Osteoblast (primary cell): Measurements from ENCODE around the gene SMAD4. TPM values are rescaled to one million over a fixed set of nuclear protein-coding genes. Genes with fewer than 3 reads are reported as not detected.
A peak's percentile ranks its signal among the peaks of the same experiment; 100 is the strongest.

ENCODE experiments used
- DNase-seq: peaks from one replicate; pipeline ENCODE4 v3.0.0; 2011; ENCODE audit warnings: low spot score, mixed read lengths; ENCODE audit not compliant: insufficient read length; ENCODE audit errors: missing footprints
- H2AFZ ChIP-seq: 2 replicates; pipeline ENCODE4 v1.6.0; 2011; ENCODE audit warnings: mild to moderate bottlenecking, low read length
- H3K27ac ChIP-seq: 2 replicates; pipeline ENCODE4 v1.5.1; 2011; ENCODE audit warnings: mild to moderate bottlenecking, low read depth, low read length, moderate library complexity
- H3K27me3 ChIP-seq: 2 replicates; pipeline ENCODE4 v1.6.0; 2012; ENCODE audit warnings: mild to moderate bottlenecking, control low read depth, inconsistent platforms, low read length, moderate library complexity; ENCODE audit not compliant: insufficient read depth
- H3K36me3 ChIP-seq: 2 replicates; pipeline ENCODE4 v1.5.1; 2011; ENCODE audit warnings: mild to moderate bottlenecking, low read length, control low read depth, moderate library complexity; ENCODE audit not compliant: insufficient read depth
- H3K4me1 ChIP-seq: 2 replicates; pipeline ENCODE4 v1.5.1; 2011; ENCODE audit warnings: mild to moderate bottlenecking, low read length, control low read depth, moderate library complexity; ENCODE audit not compliant: insufficient read depth
- H3K4me2 ChIP-seq: 2 replicates; pipeline ENCODE4 v1.6.0; 2011; ENCODE audit warnings: mild to moderate bottlenecking, low read length; ENCODE audit not compliant: insufficient read depth
- H3K4me3 ChIP-seq: fragments of 200-600 bp; sonication (generic); 3 replicates; pipeline ENCODE4 v1.5.1; 2012; ENCODE audit warnings: mild to moderate bottlenecking, low read length, inconsistent platforms; ENCODE audit not compliant: insufficient read depth
- H3K79me2 ChIP-seq: 2 replicates; pipeline ENCODE4 v1.6.0; 2012; ENCODE audit warnings: mild to moderate bottlenecking, low read length, control low read depth, inconsistent platforms; ENCODE audit not compliant: insufficient read depth
- H3K9me3 ChIP-seq: 2 replicates; pipeline ENCODE4 v1.5.1; 2011; ENCODE audit warnings: low read depth, low read length, control low read depth
- H4K20me1 ChIP-seq: 2 replicates; pipeline ENCODE4 v1.6.0; 2012; ENCODE audit warnings: mild to moderate bottlenecking, low read length, control low read depth; ENCODE audit not compliant: insufficient read depth
- total RNA-seq: library from RNA; depleted of rRNA; stranded (reverse); fragments of >200 nt; gene quantifications from 2 replicates; pipeline ENCODE4 v1.2.3, GENCODE V29; 2012
- TF ChIP-seq, protein P1 (sequence below): IDR thresholded peaks from 2 replicates; pipeline ENCODE4 v1.5.1; 2011; ENCODE audit warnings: mild to moderate bottlenecking, low read depth, low read length, moderate library complexity; ENCODE audit errors: extremely low read depth

The SMAD4 gene
- total RNA-seq, 1 donor = 121 TPM

DNA sequence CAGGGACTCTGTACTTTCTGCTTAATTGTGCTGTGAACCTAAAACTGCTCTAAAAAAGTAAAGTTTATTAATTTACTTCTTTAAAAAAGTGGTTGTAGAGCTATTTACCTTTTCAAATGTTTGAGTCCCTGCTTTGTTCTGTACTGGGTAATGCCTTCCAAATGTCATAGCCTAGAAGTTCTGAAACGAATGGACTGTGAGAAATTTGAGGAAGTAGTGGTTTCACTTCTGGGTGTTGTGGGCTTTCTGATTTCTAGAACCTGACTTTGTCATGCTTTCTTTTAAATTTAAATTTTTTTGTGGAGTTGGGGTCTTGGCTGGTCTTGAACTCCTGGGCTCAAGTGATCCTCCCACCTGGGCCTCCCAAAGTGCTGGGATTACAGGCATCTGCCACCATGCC, 44.6 kb downstream of the SMAD4 start:
- H3K4me2 ChIP-seq = no peak overlapping the region
- H3K79me2 ChIP-seq = peaks cover 54% of the 10 kb centered on the region
- DNase-seq = no peak
- H3K36me3 ChIP-seq = peaks cover 21% of the 10 kb centered on the region
- H3K27me3 ChIP-seq = no peaks in the 10 kb centered on the region
- no peak overlapping the region for H2AFZ ChIP-seq
- peaks cover 21% of the 10 kb centered on the region for H3K4me1 ChIP-seq
- H4K20me1 ChIP-seq = no peaks in the 10 kb centered on the region
- no peak overlapping the region for H3K27ac ChIP-seq
- no peak overlapping the region for H3K4me3 ChIP-seq
- H3K9me3 ChIP-seq = no peaks in the 10 kb centered on the region
- TF ChIP-seq, protein P1, sequence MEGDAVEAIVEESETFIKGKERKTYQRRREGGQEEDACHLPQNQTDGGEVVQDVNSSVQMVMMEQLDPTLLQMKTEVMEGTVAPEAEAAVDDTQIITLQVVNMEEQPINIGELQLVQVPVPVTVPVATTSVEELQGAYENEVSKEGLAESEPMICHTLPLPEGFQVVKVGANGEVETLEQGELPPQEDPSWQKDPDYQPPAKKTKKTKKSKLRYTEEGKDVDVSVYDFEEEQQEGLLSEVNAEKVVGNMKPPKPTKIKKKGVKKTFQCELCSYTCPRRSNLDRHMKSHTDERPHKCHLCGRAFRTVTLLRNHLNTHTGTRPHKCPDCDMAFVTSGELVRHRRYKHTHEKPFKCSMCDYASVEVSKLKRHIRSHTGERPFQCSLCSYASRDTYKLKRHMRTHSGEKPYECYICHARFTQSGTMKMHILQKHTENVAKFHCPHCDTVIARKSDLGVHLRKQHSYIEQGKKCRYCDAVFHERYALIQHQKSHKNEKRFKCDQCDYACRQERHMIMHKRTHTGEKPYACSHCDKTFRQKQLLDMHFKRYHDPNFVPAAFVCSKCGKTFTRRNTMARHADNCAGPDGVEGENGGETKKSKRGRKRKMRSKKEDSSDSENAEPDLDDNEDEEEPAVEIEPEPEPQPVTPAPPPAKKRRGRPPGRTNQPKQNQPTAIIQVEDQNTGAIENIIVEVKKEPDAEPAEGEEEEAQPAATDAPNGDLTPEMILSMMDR = no peak

DNA sequence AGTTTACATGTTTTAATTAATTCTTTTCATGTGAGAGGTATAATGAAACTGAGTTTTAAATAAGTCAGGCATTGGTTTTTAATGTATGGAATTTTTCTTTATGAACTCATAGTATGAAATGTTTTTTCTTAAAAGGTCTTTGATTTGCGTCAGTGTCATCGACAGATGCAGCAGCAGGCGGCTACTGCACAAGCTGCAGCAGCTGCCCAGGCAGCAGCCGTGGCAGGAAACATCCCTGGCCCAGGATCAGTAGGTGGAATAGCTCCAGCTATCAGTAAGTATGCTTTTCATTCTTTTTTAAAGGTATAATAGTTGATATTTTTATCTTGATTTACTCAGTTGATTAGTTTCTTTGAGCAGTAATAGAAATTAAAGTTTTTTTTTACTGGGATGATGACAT, 46.5 kb downstream of the SMAD4 start:
- Histone ChIP-seq H3K36me3 (peaks cover 33% of the 10 kb centered on the region), H3K27ac (peak overlapping the region; percentile 49), H3K79me2 (peaks cover 44% of the 10 kb centered on the region), H3K9me3 (no peaks in the 10 kb centered on the region), H2AFZ (no peak overlapping the region), H3K4me3 (no peak overlapping the region), H3K27me3 (no peaks in the 10 kb centered on the region), H4K20me1 (no peaks in the 10 kb centered on the region), H3K4me1 (peaks cover 7% of the 10 kb centered on the region), H3K4me2 (no peak overlapping the region)
- TF ChIP-seq, protein P1 = no peak
- no peak for DNase-seq

DNA sequence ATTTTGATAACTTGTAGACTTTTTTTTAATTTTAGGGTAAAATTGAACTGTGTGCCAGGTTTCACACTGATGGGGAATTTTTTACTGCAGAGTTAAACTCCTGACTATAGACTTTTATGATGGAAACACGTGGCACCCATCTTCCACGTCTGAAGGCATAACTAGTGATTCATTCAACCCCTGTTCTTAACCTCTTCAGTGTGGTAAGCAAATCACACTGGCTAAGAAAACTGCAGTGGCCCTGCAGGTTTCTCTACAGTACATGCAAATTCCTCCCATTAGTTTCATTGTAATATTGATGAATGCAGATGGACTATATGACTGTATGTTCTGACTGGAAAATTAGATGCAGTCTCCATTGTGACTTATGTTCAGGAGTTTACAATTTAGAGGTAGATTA, 47.2 kb downstream of the SMAD4 start:
- H3K79me2 ChIP-seq = peaks cover 36% of the 10 kb centered on the region
- no peaks in the 10 kb centered on the region for H4K20me1 ChIP-seq

DNA sequence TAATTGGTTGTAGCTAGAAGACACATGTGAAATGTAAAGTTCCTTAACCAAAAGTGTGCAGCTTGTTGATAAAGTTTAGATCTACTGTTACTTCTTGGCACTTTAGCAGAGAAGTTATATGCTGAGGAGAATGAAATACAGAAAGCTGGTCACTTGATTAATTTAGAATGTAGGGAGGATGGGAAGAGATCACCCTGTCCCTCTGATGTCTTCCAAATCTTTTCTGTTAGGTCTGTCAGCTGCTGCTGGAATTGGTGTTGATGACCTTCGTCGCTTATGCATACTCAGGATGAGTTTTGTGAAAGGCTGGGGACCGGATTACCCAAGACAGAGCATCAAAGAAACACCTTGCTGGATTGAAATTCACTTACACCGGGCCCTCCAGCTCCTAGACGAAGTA, 48.0 kb downstream of the SMAD4 start:
- H3K9me3 ChIP-seq = no peaks in the 10 kb centered on the region
- peaks cover 34% of the 10 kb centered on the region for H3K36me3 ChIP-seq
- no peak overlapping the region for H2AFZ ChIP-seq
- H3K4me2 ChIP-seq = no peak overlapping the region
- TF ChIP-seq, protein P1 = no peak
- no peak overlapping the region for H3K27ac ChIP-seq
- DNase-seq = no peak
- H3K79me2 ChIP-seq = peaks cover 28% of the 10 kb centered on the region
- H4K20me1 ChIP-seq = no peaks in the 10 kb centered on the region
- H3K4me1 ChIP-seq = peaks cover 15% of the 10 kb centered on the region
- H3K27me3 ChIP-seq = no peaks in the 10 kb centered on the region
- no peak overlapping the region for H3K4me3 ChIP-seq

More for the DNA sequence above, 47.2 kb downstream of the SMAD4 start:
- TF ChIP-seq, protein P1 = no peak
- Histone ChIP-seq H3K4me3 (no peak overlapping the region), H3K36me3 (peaks cover 34% of the 10 kb centered on the region), H3K4me1 (peaks cover 10% of the 10 kb centered on the region), H3K4me2 (no peak overlapping the region), H3K27ac (peak overlapping the region; percentile 49), H3K27me3 (no peaks in the 10 kb centered on the region), H3K9me3 (no peaks in the 10 kb centered on the region), H2AFZ (no peak overlapping the region)
- no peak for DNase-seq
